ENCODE measurements around the gene MARCHF5. TPM values are rescaled to one million over a fixed set of nuclear protein-coding genes. Genes with fewer than 3 reads are reported as not detected.

The MARCHF5 gene
- total and polyA plus RNA-seq, 9 donors = 15.4 to 44.1 (median 36.0) TPM

- Histone ChIP-seq H3K27ac (no peak overlapping the region), H3K36me3 (no peaks in the 10 kb centered on the region), H3K4me1 (ENCODE audit: insufficient read depth) (no peaks in the 10 kb centered on the region), H3K9me3 (no peaks in the 10 kb centered on the region), H3K4me3 (no peak overlapping the region), H3K27me3 (no peaks in the 10 kb centered on the region)
- no peak for DNase-seq
- intact Hi-C loops (cut with DNase I) = no loop called here
- no peak for TF ChIP-seq EP300 (IDR thresholded peaks at IDR 0.05)
- no peak for TF ChIP-seq POLR2A (IDR thresholded peaks at IDR 0.05)
- no peak for TF ChIP-seq CTCF (IDR thresholded peaks at IDR 0.05)
- WGBS, 3 donors = 62 to 87% (median 73%) methylated on average over 3 of the region's 3 CpGs
Observed at GRCh38 chr10:92244796-92245195, 46.2 kb upstream of the MARCHF5 start.

DNA sequence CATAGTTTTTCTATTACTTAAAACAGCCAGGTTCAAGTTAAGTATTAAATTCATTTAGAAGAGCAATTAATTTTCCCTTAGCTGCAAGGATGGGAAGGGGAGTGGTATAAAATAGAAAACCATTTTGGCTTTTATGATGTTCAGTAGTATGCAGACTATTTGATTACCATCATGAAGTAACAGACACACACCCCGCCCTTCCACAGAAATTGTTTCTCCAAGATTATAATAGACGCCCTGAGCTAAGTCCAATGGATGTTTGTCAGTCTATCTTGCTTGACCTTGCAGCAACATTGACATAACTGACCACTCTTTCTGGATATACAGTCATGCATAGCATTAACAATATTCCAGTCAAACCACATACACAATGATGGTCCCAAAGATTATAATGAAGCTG, 42.4 kb upstream of the MARCHF5 start:
- TF ChIP-seq CTCF (IDR thresholded peaks at IDR 0.05) (no peak), POLR2A (IDR thresholded peaks at IDR 0.05) (no peak), EP300 (IDR thresholded peaks at IDR 0.05) (no peak)
- intact Hi-C loops (cut with DNase I) = no loop called here
- no peaks in the 10 kb centered on the region for H3K27me3 ChIP-seq
- H3K36me3 ChIP-seq = no peaks in the 10 kb centered on the region
- 95 to 97% (median 97%) methylated on average over 2 of the region's 2 CpGs for WGBS, 3 donors
- no peak for DNase-seq
- no peak overlapping the region for H3K27ac ChIP-seq
- no peaks in the 10 kb centered on the region for H3K4me1 ChIP-seq (ENCODE audit: insufficient read depth)
- no peaks in the 10 kb centered on the region for H3K9me3 ChIP-seq
- H3K4me3 ChIP-seq = no peak overlapping the region

DNA sequence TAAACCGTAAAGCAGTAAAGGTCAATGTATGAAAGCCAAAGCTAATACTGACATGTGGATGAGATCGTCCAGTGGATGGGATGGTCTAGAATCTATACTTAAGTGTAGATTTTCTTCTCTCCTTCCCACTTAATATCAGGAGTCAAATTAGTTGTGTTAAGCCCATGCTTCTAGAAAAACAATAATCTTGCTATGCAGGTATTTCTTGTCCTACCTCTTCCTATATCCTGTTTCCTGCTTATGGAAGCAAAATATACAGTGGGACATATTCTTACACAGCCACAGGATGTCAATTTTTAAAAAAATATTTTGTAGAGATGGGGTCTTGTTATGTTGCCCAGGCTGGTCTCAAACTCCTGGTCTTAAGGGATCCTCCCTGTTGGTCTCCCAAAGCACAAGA, 27.6 kb upstream of the MARCHF5 start:
- TF ChIP-seq POLR2A (IDR thresholded peaks at IDR 0.05) = no peak
- TF ChIP-seq CTCF (IDR thresholded peaks at IDR 0.05) = no peak
- no peak for TF ChIP-seq EP300 (IDR thresholded peaks at IDR 0.05)
- H3K36me3 ChIP-seq = no peaks in the 10 kb centered on the region
- H3K9me3 ChIP-seq = no peaks in the 10 kb centered on the region
- WGBS, 3 donors = 96 to 100% (median 98%) methylated on average over 2 of the region's 2 CpGs
- DNase-seq = no peak
- no peak overlapping the region for H3K27ac ChIP-seq
- H3K4me3 ChIP-seq = no peak overlapping the region
- intact Hi-C loops (cut with DNase I) = no loop called here
- no peaks in the 10 kb centered on the region for H3K4me1 ChIP-seq (ENCODE audit: insufficient read depth)
- H3K27me3 ChIP-seq = no peaks in the 10 kb centered on the region

GRCh38 chr10:92264249-92264648, 26.7 kb upstream of the MARCHF5 start:
- H3K4me1 ChIP-seq (ENCODE audit: insufficient read depth) = no peaks in the 10 kb centered on the region
- H3K27ac ChIP-seq = no peak overlapping the region
- intact Hi-C loops (cut with DNase I) = no loop called here
- no peak for DNase-seq
- no peaks in the 10 kb centered on the region for H3K27me3 ChIP-seq
- no peak for TF ChIP-seq CTCF (IDR thresholded peaks at IDR 0.05)
- no peak for TF ChIP-seq POLR2A (IDR thresholded peaks at IDR 0.05)
- TF ChIP-seq EP300 (IDR thresholded peaks at IDR 0.05) = no peak
- no peak overlapping the region for H3K4me3 ChIP-seq
- no peaks in the 10 kb centered on the region for H3K36me3 ChIP-seq
- WGBS, 3 donors = 92 to 100% (median 95%) methylated on average over 2 of the region's 2 CpGs
- H3K9me3 ChIP-seq = no peaks in the 10 kb centered on the region

All from ovary (tissue), 9 donors.